GM19468 (cell line): ENCODE measurements around the gene ERICH3.

Experiments
- ATAC-seq: cut with Tn5 transposase; IDR thresholded peaks from one replicate; pipeline ENCODE4 v1.9.1; 2021; ENCODE audit warnings: mild to moderate bottlenecking, moderate library complexity, moderate number of reproducible peaks; ENCODE audit not compliant: unreplicated experiment; ENCODE audit errors: extremely low read depth

Gene ERICH3

GRCh38 chr1:74523873-74524480 lies 149.6 kb downstream of the ERICH3 start:
- no peak for ATAC-seq

DNA sequence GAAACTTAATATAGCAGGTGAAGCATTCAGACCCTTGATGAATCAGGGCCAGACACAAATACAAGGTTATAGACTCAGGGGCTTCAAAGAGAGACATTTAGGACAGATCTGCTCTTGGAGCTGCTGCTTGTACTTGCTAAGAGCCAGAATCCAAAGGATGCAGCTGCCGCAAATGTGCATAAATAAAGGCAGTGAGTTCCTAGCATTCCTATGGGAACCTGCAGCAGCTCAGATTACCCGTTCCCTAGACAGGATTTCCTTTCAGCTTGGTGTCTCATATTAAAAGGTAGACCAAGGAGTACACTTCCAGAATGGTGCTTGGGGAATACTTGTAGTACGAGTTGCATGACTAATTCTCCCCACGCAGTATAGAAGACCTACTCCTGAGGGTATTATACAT lies 151.4 kb downstream of the ERICH3 start:
- no peak for ATAC-seq
